ENCODE measurements around the gene SLC6A6. TPM values are rescaled to one million over a fixed set of nuclear protein-coding genes. Genes with fewer than 3 reads are reported as not detected.

Gene SLC6A6
- total and polyA plus RNA-seq, 2 donors from 2014 or later, result 7.1 to 64.0 TPM

DNA sequence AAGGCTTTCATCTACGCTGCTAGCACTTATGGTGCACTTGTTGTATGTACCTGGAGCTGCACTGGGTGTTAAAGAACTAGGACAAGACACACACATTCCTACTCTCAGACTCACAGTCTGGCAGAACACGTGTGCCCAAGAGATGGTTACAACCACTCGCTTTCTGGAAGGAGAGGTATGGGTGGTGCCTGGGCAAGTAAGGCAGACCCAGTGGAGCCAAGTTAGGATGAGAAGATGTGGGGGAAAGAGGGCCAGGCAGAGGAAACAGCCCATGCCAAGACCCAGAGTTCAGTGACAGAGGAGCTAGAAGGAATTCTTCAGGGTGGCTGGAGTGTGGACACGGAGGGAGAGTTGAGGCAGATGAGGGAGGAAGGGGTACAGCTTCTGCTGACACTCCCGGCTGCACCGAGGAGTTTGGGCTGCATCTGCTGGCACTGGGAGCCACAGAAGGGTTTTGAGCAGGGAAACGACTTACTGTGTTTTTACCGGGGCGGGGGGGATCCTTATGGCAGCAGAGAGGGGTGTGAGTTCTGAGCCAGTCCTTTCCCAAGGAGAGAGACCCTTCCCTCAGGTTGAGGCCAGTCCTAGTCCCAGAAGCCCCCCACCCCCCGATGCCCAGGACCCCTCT lies 78.7 kb downstream of the SLC6A6 start:
- DNase-seq (no peak), FAIRE-seq (no peak)
- H3K36me3 ChIP-seq (ENCODE audit: control insufficient read depth in 2 of 3, insufficient read depth in 3 of 3, low read length in 3 of 3), result peaks cover 0 to 46% (median 11%) of the 10 kb centered on the region in 3 donors
- TF ChIP-seq, protein P1, sequence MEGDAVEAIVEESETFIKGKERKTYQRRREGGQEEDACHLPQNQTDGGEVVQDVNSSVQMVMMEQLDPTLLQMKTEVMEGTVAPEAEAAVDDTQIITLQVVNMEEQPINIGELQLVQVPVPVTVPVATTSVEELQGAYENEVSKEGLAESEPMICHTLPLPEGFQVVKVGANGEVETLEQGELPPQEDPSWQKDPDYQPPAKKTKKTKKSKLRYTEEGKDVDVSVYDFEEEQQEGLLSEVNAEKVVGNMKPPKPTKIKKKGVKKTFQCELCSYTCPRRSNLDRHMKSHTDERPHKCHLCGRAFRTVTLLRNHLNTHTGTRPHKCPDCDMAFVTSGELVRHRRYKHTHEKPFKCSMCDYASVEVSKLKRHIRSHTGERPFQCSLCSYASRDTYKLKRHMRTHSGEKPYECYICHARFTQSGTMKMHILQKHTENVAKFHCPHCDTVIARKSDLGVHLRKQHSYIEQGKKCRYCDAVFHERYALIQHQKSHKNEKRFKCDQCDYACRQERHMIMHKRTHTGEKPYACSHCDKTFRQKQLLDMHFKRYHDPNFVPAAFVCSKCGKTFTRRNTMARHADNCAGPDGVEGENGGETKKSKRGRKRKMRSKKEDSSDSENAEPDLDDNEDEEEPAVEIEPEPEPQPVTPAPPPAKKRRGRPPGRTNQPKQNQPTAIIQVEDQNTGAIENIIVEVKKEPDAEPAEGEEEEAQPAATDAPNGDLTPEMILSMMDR (IDR thresholded peaks at IDR 0.05; ENCODE audit: borderline replicate concordance, extremely low read depth, insufficient read depth), result no peak
- H3K27ac ChIP-seq (ENCODE audit: low read depth in 2 of 2, low read length in 2 of 2), result no peak overlapping the region
- no peak overlapping the region for H3K9ac ChIP-seq (ENCODE audit: low read length in 3 of 3)
- no peak overlapping the region for H3K4me3 ChIP-seq (ENCODE audit: low read length in 3 of 3)
- peaks cover 0 to 21% (median 2%) of the 10 kb centered on the region in 3 donors for H3K4me1 ChIP-seq (ENCODE audit: control insufficient read depth in 2 of 3, insufficient read depth in 2 of 3, low read depth in 1 of 3, low read length in 3 of 3)
- H3K9me3 ChIP-seq (ENCODE audit: control insufficient read depth in 2 of 3, insufficient read depth in 1 of 3, low read length in 3 of 3), result no peaks in the 10 kb centered on the region
- intact Hi-C loops (cut with DNase I), result no loop called here
- no peaks in the 10 kb centered on the region for H3K27me3 ChIP-seq (ENCODE audit: control insufficient read depth, insufficient read depth, low read length)

DNA sequence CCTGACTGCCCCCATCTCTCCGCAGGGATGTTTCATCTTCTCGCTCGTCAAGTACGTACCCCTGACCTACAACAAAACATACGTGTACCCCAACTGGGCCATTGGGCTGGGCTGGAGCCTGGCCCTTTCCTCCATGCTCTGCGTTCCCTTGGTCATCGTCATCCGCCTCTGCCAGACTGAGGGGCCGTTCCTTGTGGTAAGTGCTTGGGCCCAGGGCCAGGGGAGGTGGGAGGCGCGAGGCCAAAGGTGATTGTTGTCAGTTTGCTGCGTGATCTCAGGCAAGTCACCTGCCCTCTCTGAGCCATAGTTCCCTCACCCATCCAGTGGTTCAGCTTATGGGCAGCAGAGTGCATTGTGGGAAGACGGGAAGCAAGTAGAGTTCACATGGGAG lies 79.2 kb downstream of the SLC6A6 start:
- FAIRE-seq (no peak), DNase-seq (peak in 1 of 5 donors; percentile 44)
- Histone ChIP-seq H3K4me1 (ENCODE audit: control insufficient read depth in 2 of 3, insufficient read depth in 2 of 3, low read depth in 1 of 3, low read length in 3 of 3) (peaks cover 0 to 21% (median 2%) of the 10 kb centered on the region in 3 donors), H3K36me3 (ENCODE audit: control insufficient read depth in 2 of 3, insufficient read depth in 3 of 3, low read length in 3 of 3) (peaks cover 0 to 43% (median 11%) of the 10 kb centered on the region in 3 donors), H3K9ac (ENCODE audit: low read length in 3 of 3) (no peak overlapping the region), H3K27me3 (ENCODE audit: control insufficient read depth, insufficient read depth, low read length) (no peaks in the 10 kb centered on the region), H3K9me3 (ENCODE audit: control insufficient read depth in 2 of 3, insufficient read depth in 1 of 3, low read length in 3 of 3) (no peaks in the 10 kb centered on the region), H3K4me3 (ENCODE audit: low read length in 3 of 3) (no peak overlapping the region), H3K27ac (ENCODE audit: low read depth in 2 of 2, low read length in 2 of 2) (peak overlapping the region in 1 of 2 donors; percentile 32)
- TF ChIP-seq, protein P1 (IDR thresholded peaks at IDR 0.05; ENCODE audit: borderline replicate concordance, extremely low read depth, insufficient read depth), result no peak
- intact Hi-C loops (cut with DNase I), result no loop called here

GRCh38 chr3:14482271-14482721 lies 79.9 kb downstream of the SLC6A6 start:
- Histone ChIP-seq H3K36me3 (ENCODE audit: control insufficient read depth in 2 of 3, insufficient read depth in 3 of 3, low read length in 3 of 3) (peaks cover 0 to 36% (median 11%) of the 10 kb centered on the region in 3 donors), H3K4me3 (ENCODE audit: low read length in 3 of 3) (no peak overlapping the region), H3K9me3 (ENCODE audit: control insufficient read depth in 2 of 3, insufficient read depth in 1 of 3, low read length in 3 of 3) (no peaks in the 10 kb centered on the region), H3K27me3 (ENCODE audit: control insufficient read depth, insufficient read depth, low read length) (no peaks in the 10 kb centered on the region), H3K9ac (ENCODE audit: low read length in 3 of 3) (no peak overlapping the region), H3K27ac (ENCODE audit: low read depth in 2 of 2, low read length in 2 of 2) (peak overlapping the region in 1 of 2 donors; percentile 32), H3K4me1 (ENCODE audit: control insufficient read depth in 2 of 3, insufficient read depth in 2 of 3, low read depth in 1 of 3, low read length in 3 of 3) (peaks cover 0 to 21% (median 2%) of the 10 kb centered on the region in 3 donors)
- no peak for FAIRE-seq
- TF ChIP-seq, protein P1 (IDR thresholded peaks at IDR 0.05; ENCODE audit: borderline replicate concordance, extremely low read depth, insufficient read depth), result no peak
- peak in 4 of 5 donors; percentile 31 to 84 (median 65) for DNase-seq
- intact Hi-C loops (cut with DNase I), result no loop called here

Measured in kidney (tissue), 14 donors.